ENCODE data around the gene SECISBP2L.

DNA sequence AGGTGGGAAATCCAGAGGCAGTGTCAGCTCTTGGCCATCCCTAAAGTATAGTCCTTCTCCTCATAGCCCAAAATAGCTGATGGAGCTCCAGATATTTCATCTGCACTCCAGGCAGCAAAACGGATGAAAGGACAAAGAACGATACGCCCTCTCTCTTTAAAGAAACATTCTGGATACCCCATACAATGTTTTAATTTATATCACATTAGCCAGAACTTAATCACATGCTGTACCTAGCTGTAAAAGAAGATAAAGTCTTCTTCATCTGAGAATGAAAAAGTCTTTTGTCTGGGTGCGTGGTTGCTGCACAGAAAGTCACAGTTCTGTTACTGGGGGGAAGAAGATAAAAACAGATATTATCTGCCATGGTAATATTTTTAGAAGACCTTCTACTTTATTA, 78.2 kb downstream of the SECISBP2L start:
- TF ChIP-seq, protein P1, sequence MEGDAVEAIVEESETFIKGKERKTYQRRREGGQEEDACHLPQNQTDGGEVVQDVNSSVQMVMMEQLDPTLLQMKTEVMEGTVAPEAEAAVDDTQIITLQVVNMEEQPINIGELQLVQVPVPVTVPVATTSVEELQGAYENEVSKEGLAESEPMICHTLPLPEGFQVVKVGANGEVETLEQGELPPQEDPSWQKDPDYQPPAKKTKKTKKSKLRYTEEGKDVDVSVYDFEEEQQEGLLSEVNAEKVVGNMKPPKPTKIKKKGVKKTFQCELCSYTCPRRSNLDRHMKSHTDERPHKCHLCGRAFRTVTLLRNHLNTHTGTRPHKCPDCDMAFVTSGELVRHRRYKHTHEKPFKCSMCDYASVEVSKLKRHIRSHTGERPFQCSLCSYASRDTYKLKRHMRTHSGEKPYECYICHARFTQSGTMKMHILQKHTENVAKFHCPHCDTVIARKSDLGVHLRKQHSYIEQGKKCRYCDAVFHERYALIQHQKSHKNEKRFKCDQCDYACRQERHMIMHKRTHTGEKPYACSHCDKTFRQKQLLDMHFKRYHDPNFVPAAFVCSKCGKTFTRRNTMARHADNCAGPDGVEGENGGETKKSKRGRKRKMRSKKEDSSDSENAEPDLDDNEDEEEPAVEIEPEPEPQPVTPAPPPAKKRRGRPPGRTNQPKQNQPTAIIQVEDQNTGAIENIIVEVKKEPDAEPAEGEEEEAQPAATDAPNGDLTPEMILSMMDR (optimal IDR thresholded peaks at IDR 0.05 in 1 of 3, IDR thresholded peaks at IDR 0.05 in 1 of 3, conservative IDR thresholded peaks at IDR 0.05 in 1 of 3; ENCODE audit: extremely low read depth in 1 of 3, insufficient read depth in 2 of 3, low read length in 3 of 3) = no peak
- no peak for TF ChIP-seq EZH2 (IDR thresholded peaks at IDR 0.05; ENCODE audit: low read length)

Data from keratinocyte (primary cell).